Mesenchymal stem cell (in vitro differentiated cells and primary cell): ENCODE data around the gene NUP37.
A peak's percentile ranks its signal among the peaks of the same experiment; 100 is the strongest.
"Not testable (repeated sequence)": the region's sequence is repeated elsewhere in the genome, so short reads cannot be mapped to it uniquely, and the experiment has no call there.

Experiments used
- DNase-seq: peaks from one replicate; pipeline ENCODE4 v3.0.0-alpha.2; 2013
- H2AFZ ChIP-seq: one replicate; pipeline ENCODE4 v1.6.1; 2013; ENCODE audit warnings: low read depth, mild to moderate bottlenecking, control low read depth, inconsistent platforms, low read length, moderate library complexity
- H2AK5ac ChIP-seq: 2 replicates; pipeline ENCODE4 v1.6.1; 2013; ENCODE audit warnings: low read length, moderate library complexity, mild to moderate bottlenecking, inconsistent platforms; ENCODE audit not compliant: severe bottlenecking
- H2BK120ac ChIP-seq: one replicate; pipeline ENCODE4 v1.6.1; 2013; ENCODE audit warnings: low read depth, mild to moderate bottlenecking, inconsistent platforms, low read length, moderate library complexity
- H2BK12ac ChIP-seq, 2 experiments: one replicate each; pipeline ENCODE4 v1.6.1; 2013; ENCODE audit warnings: inconsistent platforms in 2 of 2, low read length in 2 of 2, mild to moderate bottlenecking in 2 of 2, moderate library complexity in 2 of 2, control low read depth in 1 of 2
- H2BK15ac ChIP-seq: one replicate; pipeline ENCODE4 v1.6.1; 2013; ENCODE audit warnings: mild to moderate bottlenecking, low read depth, inconsistent platforms; ENCODE audit not compliant: poor library complexity, severe bottlenecking
- H2BK5ac ChIP-seq: 2 replicates; pipeline ENCODE4 v1.6.1; 2013; ENCODE audit warnings: low read depth, mild to moderate bottlenecking, low read length, control low read depth, inconsistent platforms; ENCODE audit not compliant: poor library complexity, severe bottlenecking
- H3K14ac ChIP-seq, 2 experiments: one replicate each; pipeline ENCODE4 v1.6.1; 2013; ENCODE audit warnings: inconsistent platforms in 2 of 2, low read length in 2 of 2, control low read depth in 1 of 2, mild to moderate bottlenecking in 1 of 2, moderate library complexity in 1 of 2
- H3K18ac ChIP-seq, 2 experiments: one replicate each; pipeline ENCODE4 v1.6.1; 2013; ENCODE audit warnings: inconsistent platforms in 2 of 2, low read length in 2 of 2, control low read depth in 1 of 2, low read depth in 1 of 2, mild to moderate bottlenecking in 1 of 2
- H3K23ac ChIP-seq, 2 experiments: one replicate each; pipeline ENCODE4 v1.6.1; 2013; ENCODE audit warnings: inconsistent platforms in 2 of 2, low read length in 2 of 2, mild to moderate bottlenecking in 2 of 2, moderate library complexity in 2 of 2, control low read depth in 1 of 2
- H3K27ac ChIP-seq: 2 replicates; pipeline ENCODE4 v1.5.1; 2013; ENCODE audit warnings: mild to moderate bottlenecking, moderate library complexity, low read length, control low read depth, inconsistent platforms; ENCODE audit not compliant: poor library complexity, severe bottlenecking
- H3K27me3 ChIP-seq, 2 experiments: 2 replicates each; pipeline versions ENCODE4 v1.6.1 to v1.7.0; 2013; ENCODE audit warnings: low read length in 2 of 2, mild to moderate bottlenecking in 2 of 2, moderate library complexity in 2 of 2, control low read depth in 1 of 2, inconsistent platforms in 1 of 2; ENCODE audit not compliant: control insufficient read depth in 1 of 2, insufficient read depth in 1 of 2
- H3K36me3 ChIP-seq, 2 experiments: 2 replicates each; pipeline versions ENCODE4 v1.6.1 to v1.7.0; 2013; ENCODE audit warnings: low read length in 2 of 2, control low read depth in 1 of 2, inconsistent platforms in 1 of 2, low read depth in 1 of 2, mild to moderate bottlenecking in 1 of 2; ENCODE audit not compliant: insufficient read depth in 2 of 2, control insufficient read depth in 1 of 2
- H3K4ac ChIP-seq, 2 experiments: one replicate each; pipeline ENCODE4 v1.6.1; 2013; ENCODE audit warnings: inconsistent platforms in 2 of 2, low read length in 2 of 2, mild to moderate bottlenecking in 2 of 2, moderate library complexity in 2 of 2, control low read depth in 1 of 2, low read depth in 1 of 2
- H3K4me1 ChIP-seq: 2 replicates; pipeline ENCODE4 v1.6.1; 2013; ENCODE audit warnings: low read depth, low read length, control low read depth; ENCODE audit not compliant: control insufficient read depth, insufficient read depth
- H3K4me2 ChIP-seq: 2 replicates; pipeline ENCODE4 v1.6.1; 2013; ENCODE audit warnings: low read length, mild to moderate bottlenecking, inconsistent platforms; ENCODE audit not compliant: poor library complexity, severe bottlenecking
- H3K4me3 ChIP-seq, 2 experiments: 2 replicates each; pipeline versions ENCODE4 v1.5.1 to v1.7.0; 2013; ENCODE audit warnings: low read length in 2 of 2, mild to moderate bottlenecking in 2 of 2, control low read depth in 1 of 2, low read depth in 1 of 2; ENCODE audit not compliant: insufficient read depth in 1 of 2
- H3K79me1 ChIP-seq: replicated peaks from 2 replicates; pipeline ENCODE4 v1.6.1; 2013; ENCODE audit warnings: mild to moderate bottlenecking, control low read depth, low read length, inconsistent platforms; ENCODE audit not compliant: poor library complexity, severe bottlenecking
- H3K9ac ChIP-seq: 2 replicates; pipeline ENCODE4 v1.7.0; 2013; ENCODE audit warnings: mild to moderate bottlenecking, low read length, moderate library complexity
- H3K9me3 ChIP-seq: 2 replicates; pipeline ENCODE4 v1.7.0; 2013; ENCODE audit warnings: mild to moderate bottlenecking, low read length; ENCODE audit not compliant: control insufficient read depth
- H4K8ac ChIP-seq: one replicate; pipeline ENCODE4 v1.6.1; 2013; ENCODE audit warnings: inconsistent platforms, mild to moderate bottlenecking, low read length, moderate library complexity
- H4K91ac ChIP-seq: one replicate; pipeline ENCODE4 v1.6.1; 2013; ENCODE audit warnings: mild to moderate bottlenecking, low read length, inconsistent platforms
- WGBS: methylation state at CpG from one replicate; pipeline ENCODE4 v1.1.7; 2013; ENCODE audit warnings: mixed read lengths; 5-methylcytosine and 5-hydroxymethylcytosine counted together

The NUP37 gene

GRCh38 chr12:102080842-102081241 is 39.1 kb downstream of the NUP37 start:
- H3K4me3 ChIP-seq, result no peak overlapping the region
- no peak overlapping the region for H3K4me2 ChIP-seq
- H4K91ac ChIP-seq, result no peak overlapping the region
- no peak overlapping the region for H2AK5ac ChIP-seq
- H2BK15ac ChIP-seq, result no peak overlapping the region
- H3K14ac ChIP-seq, result no peak overlapping the region
- no peak overlapping the region for H2BK120ac ChIP-seq
- no peak overlapping the region for H3K23ac ChIP-seq
- no peaks in the 10 kb centered on the region for H3K4me1 ChIP-seq
- no peak overlapping the region for H2AFZ ChIP-seq
- H3K36me3 ChIP-seq, result peaks cover 7 to 90% of the 10 kb centered on the region in 2 experiments
- H3K4ac ChIP-seq, result no peak overlapping the region
- no peak overlapping the region for H2BK12ac ChIP-seq
- H3K27me3 ChIP-seq, result no peaks in the 10 kb centered on the region
- H3K27ac ChIP-seq, result no peak overlapping the region
- H4K8ac ChIP-seq, result no peak overlapping the region
- H3K9me3 ChIP-seq, result no peaks in the 10 kb centered on the region
- H3K18ac ChIP-seq, result no peak overlapping the region
- no peak overlapping the region for H2BK5ac ChIP-seq
- WGBS, result 97% methylated on average over 4 of the region's 4 CpGs
- H3K79me1 ChIP-seq, result no peaks in the 10 kb centered on the region
- no peak for DNase-seq
- H3K9ac ChIP-seq, result no peak overlapping the region

GRCh38 chr12:102072092-102072491 is 47.8 kb downstream of the NUP37 start:
- H3K4me2 ChIP-seq, H2AK5ac ChIP-seq, H4K8ac ChIP-seq, H3K18ac ChIP-seq, H3K4ac ChIP-seq, H2BK120ac ChIP-seq, H3K9me3 ChIP-seq, H3K27ac ChIP-seq, H3K4me3 ChIP-seq, H2BK15ac ChIP-seq, H2BK12ac ChIP-seq, H3K27me3 ChIP-seq, DNase-seq, H3K23ac ChIP-seq, H3K4me1 ChIP-seq, H4K91ac ChIP-seq, H3K14ac ChIP-seq, H2AFZ ChIP-seq, H3K9ac ChIP-seq, H2BK5ac ChIP-seq, H3K79me1 ChIP-seq: not testable (repeated sequence)
- peaks cover 0 to 34% of the 10 kb centered on the region in 2 experiments for H3K36me3 ChIP-seq
- WGBS, result 99% methylated on average over 7 of the region's 7 CpGs

- no peak overlapping the region for H2BK15ac ChIP-seq
- H4K91ac ChIP-seq, result no peak overlapping the region
Observed at GRCh38 chr12:102069707-102070106, 50.2 kb downstream of the NUP37 start.

GRCh38 chr12:102067574-102068258 is 52.2 kb downstream of the NUP37 start:
- WGBS, result 85% methylated on average over 5 of the region's 5 CpGs
- Histone ChIP-seq H3K4ac (no peak overlapping the region), H3K18ac (no peak overlapping the region), H3K9me3 (no peaks in the 10 kb centered on the region), H3K14ac (no peak overlapping the region), H4K91ac (no peak overlapping the region), H3K4me1 (no peaks in the 10 kb centered on the region), H3K27me3 (no peaks in the 10 kb centered on the region), H2BK12ac (no peak overlapping the region), H3K36me3 (no peaks in the 10 kb centered on the region), H2AFZ (no peak overlapping the region), H3K4me3 (peak overlapping the region in 1 of 2 experiments; percentile 9), H2BK5ac (no peak overlapping the region), H3K23ac (no peak overlapping the region), H3K4me2 (no peak overlapping the region), H2AK5ac (no peak overlapping the region), H3K79me1 (no peaks in the 10 kb centered on the region), H3K27ac (no peak overlapping the region), H3K9ac (peak overlapping the region; percentile 84), H2BK120ac (no peak overlapping the region), H2BK15ac (no peak overlapping the region), H4K8ac (no peak overlapping the region)
- DNase-seq, result no peak

More at GRCh38 chr12:102069707-102070106, 50.2 kb downstream of the NUP37 start:
- no peak for DNase-seq
- no peak overlapping the region for H3K9ac ChIP-seq
- no peak overlapping the region for H3K27ac ChIP-seq
- H2AK5ac ChIP-seq, result no peak overlapping the region
- H4K8ac ChIP-seq, result no peak overlapping the region
- no peak overlapping the region for H2BK5ac ChIP-seq
- no peak overlapping the region for H3K4ac ChIP-seq
- no peak overlapping the region for H3K4me2 ChIP-seq
- H3K4me1 ChIP-seq, result no peaks in the 10 kb centered on the region
- no peak overlapping the region for H3K23ac ChIP-seq
- H3K27me3 ChIP-seq, result no peaks in the 10 kb centered on the region
- no peak overlapping the region for H2BK120ac ChIP-seq
- H3K14ac ChIP-seq, result no peak overlapping the region
- no peaks in the 10 kb centered on the region for H3K79me1 ChIP-seq
- no peak overlapping the region for H2BK12ac ChIP-seq
- no peak overlapping the region for H2AFZ ChIP-seq
- H3K18ac ChIP-seq, result no peak overlapping the region
- H3K9me3 ChIP-seq, result no peaks in the 10 kb centered on the region
- no peak overlapping the region for H3K4me3 ChIP-seq
- H3K36me3 ChIP-seq, result peaks cover 0 to 11% of the 10 kb centered on the region in 2 experiments
- WGBS, result no CpG with 5 or more reads among the region's 3 CpGs
